Common myeloid progenitor, CD34-positive (primary cell): ENCODE data around the gene NFIC.

Experiments used
- CTCF ChIA-PET: fragments of 350-600 bp; sonication (Branson Sonifier 250); formaldehyde crosslinking; loops from one replicate; lab custom pipeline; 2021; ENCODE audit warnings: antibody characterized with exemption; lab: Charles Lee
- POLR2A ChIA-PET: fragments of 350-600 bp; sonication (Branson Sonifier 250); formaldehyde crosslinking; loops from one replicate; lab custom pipeline; 2021; ENCODE audit warnings: antibody characterized with exemption; lab: Charles Lee
- DNase-seq, 3 donors: peaks; one replicate each; pipeline versions ENCODE4 v3.0.0 to v3.0.0-alpha.2; 2013
- H3K27ac ChIP-seq, 2 experiments: 1 replicate in 1 of 2; 2 replicates in 1 of 2; pipeline ENCODE4 v1.7.0; 2013; ENCODE audit warnings: inconsistent platforms in 2 of 2, low read length in 2 of 2, mild to moderate bottlenecking in 2 of 2, low read depth in 1 of 2, moderate library complexity in 1 of 2; ENCODE audit not compliant: severe bottlenecking in 2 of 2, insufficient read depth in 1 of 2, poor library complexity in 1 of 2
- H3K27me3 ChIP-seq, 5 experiments: replicated peaks in 2 of 5; 1 replicate in 3 of 5; 2 replicates in 2 of 5; pipeline versions ENCODE4 v1.6.1 to v1.7.0; 2013; ENCODE audit warnings: low read length in 4 of 5, mild to moderate bottlenecking in 2 of 5, moderate library complexity in 2 of 5, inconsistent platforms in 1 of 5; ENCODE audit not compliant: insufficient read depth in 5 of 5, control insufficient read depth in 4 of 5
- H3K36me3 ChIP-seq, 4 experiments: 1 replicate in 2 of 4; 2 replicates in 2 of 4; pipeline versions ENCODE4 v1.6.1 to v1.7.0; 2013; ENCODE audit warnings: low read length in 3 of 4, control low read depth in 1 of 4, mild to moderate bottlenecking in 1 of 4; ENCODE audit not compliant: control insufficient read depth in 4 of 4, insufficient read depth in 4 of 4
- H3K4me1 ChIP-seq, 4 experiments: 1 replicate in 3 of 4; 2 replicates in 1 of 4; pipeline versions ENCODE4 v1.6.1 to v1.7.1; 2013; ENCODE audit warnings: low read length in 3 of 4, mild to moderate bottlenecking in 3 of 4, control low read depth in 1 of 4, inconsistent platforms in 1 of 4, moderate library complexity in 1 of 4; ENCODE audit not compliant: control insufficient read depth in 4 of 4, insufficient read depth in 4 of 4; ENCODE audit errors: control extremely low read depth in 1 of 4
- H3K4me3 ChIP-seq, 7 experiments: 1 replicate in 4 of 7; 2 replicates in 3 of 7; pipeline versions ENCODE4 v1.5.1 to v1.7.0; 2013; ENCODE audit warnings: mild to moderate bottlenecking in 7 of 7, low read length in 6 of 7, moderate library complexity in 6 of 7, inconsistent platforms in 2 of 7, low read depth in 2 of 7, control low read depth in 1 of 7; ENCODE audit not compliant: insufficient read depth in 4 of 7, control insufficient read depth in 1 of 7; ENCODE audit errors: extremely low read depth in 1 of 7
- H3K9me3 ChIP-seq, 5 experiments: 1 replicate in 4 of 5; 2 replicates in 1 of 5; pipeline versions ENCODE4 v1.6.1 to v1.7.1; 2013; ENCODE audit warnings: low read length in 4 of 5, mild to moderate bottlenecking in 2 of 5, inconsistent platforms in 1 of 5, low read depth in 1 of 5, moderate library complexity in 1 of 5; ENCODE audit not compliant: control insufficient read depth in 4 of 5, insufficient read depth in 2 of 5; ENCODE audit errors: control extremely low read depth in 1 of 5
- WGBS: methylation state at CpG from one replicate; pipeline ENCODE4 v1.1.5; 2013; ENCODE audit not compliant: insufficient coverage; 5-methylcytosine and 5-hydroxymethylcytosine counted together

Gene NFIC

DNA sequence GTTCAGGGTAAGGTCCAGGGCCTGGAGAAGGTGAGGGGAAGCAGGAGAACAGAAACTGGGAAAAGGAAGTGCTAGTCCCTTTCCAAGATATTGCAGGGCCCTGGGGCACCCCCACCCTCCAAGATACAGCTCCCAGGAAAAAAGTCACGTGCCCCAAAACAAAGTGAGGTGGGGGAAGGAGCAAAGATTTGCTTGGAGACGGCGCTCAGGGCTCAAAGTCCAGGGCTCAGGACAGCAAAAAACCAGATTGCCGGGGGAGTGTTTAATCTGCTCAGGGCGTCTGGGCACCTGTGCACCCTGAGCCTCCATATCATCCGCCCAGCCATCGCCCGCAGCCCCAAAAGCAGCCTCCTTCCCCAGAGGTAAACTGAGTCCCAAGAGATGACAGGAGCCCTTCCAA is 107.6 kb downstream of the NFIC start:
- Histone ChIP-seq H3K27ac (no peak overlapping the region), H3K27me3 (no peaks in the 10 kb centered on the region), H3K4me3 (no peak overlapping the region), H3K9me3 (no peaks in the 10 kb centered on the region), H3K4me1 (peaks cover 0 to 23% (median 15%) of the 10 kb centered on the region in 4 experiments), H3K36me3 (peaks cover 4 to 27% (median 20%) of the 10 kb centered on the region in 4 experiments)
- 89% methylated on average over 5 of the region's 8 CpGs for WGBS
- no peak for DNase-seq
- ChIA-PET POLR2A (no interaction called here), CTCF (interaction anchor here (1.3 to 5.1 kb wide), 2 partner anchors 9 to 44 kb away, joined by 4 to 33 read pairs; partner anchors contain the start of gene SMIM44)

DNA sequence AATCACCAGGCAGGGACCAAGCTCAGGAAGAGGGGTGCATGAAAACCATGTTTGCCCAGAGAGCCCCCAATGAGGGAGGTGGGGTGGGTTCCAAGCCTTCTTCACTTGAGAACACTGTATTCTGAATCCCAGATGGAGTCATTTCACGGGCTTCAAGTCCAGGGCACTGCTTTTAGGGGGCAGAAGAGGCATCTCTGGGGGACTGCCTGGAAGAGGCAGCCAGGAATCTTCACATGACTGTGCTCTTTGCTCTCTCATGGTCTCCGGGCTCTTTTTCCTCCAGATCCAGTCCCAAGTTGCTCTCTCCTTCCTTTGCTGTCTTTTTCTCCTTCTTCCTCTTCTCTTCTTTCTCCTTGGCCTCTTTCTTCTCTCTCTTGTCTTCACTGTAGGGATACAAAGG is 108.2 kb downstream of the NFIC start:
- Histone ChIP-seq H3K27ac (no peak overlapping the region), H3K27me3 (no peaks in the 10 kb centered on the region), H3K9me3 (no peaks in the 10 kb centered on the region), H3K4me1 (peaks cover 0 to 23% (median 15%) of the 10 kb centered on the region in 4 experiments), H3K4me3 (no peak overlapping the region), H3K36me3 (peaks cover 4 to 27% (median 20%) of the 10 kb centered on the region in 4 experiments)
- ChIA-PET CTCF (interaction anchor here (1.3 to 5.1 kb wide), 2 partner anchors 9 to 45 kb away, joined by 4 to 33 read pairs; partner anchors contain the start of gene SMIM44), POLR2A (no interaction called here)
- 90% methylated on average over 2 of the region's 2 CpGs for WGBS
- no peak for DNase-seq

DNA sequence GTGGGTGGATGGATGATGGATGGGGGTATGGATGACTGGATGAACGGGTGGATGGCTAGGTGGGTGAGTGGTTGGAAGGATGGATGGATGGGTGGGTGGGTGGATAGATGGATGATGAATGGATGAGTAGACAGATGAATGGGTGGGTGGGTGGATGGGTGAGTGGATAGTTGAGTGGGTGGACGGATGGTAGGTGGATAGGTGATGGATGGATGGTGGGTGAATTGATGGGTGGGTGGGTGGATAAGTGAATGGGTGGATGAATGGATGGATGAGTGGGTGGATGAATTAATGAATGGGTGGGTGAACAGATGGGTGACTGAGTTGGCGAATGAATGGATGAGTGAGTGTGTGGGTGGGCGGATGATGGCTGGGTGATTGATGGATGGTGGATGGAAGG is 109.1 kb downstream of the NFIC start:
- Histone ChIP-seq H3K4me3 (no peak overlapping the region), H3K36me3 (peaks cover 4 to 27% (median 20%) of the 10 kb centered on the region in 4 experiments), H3K9me3 (no peaks in the 10 kb centered on the region), H3K27me3 (no peaks in the 10 kb centered on the region), H3K4me1 (peaks cover 0 to 28% (median 20%) of the 10 kb centered on the region in 4 experiments), H3K27ac (peak overlapping the region in 1 of 2 experiments; percentile 18)
- ChIA-PET POLR2A (interaction anchor here (0.6 kb wide), 1 partner anchor 26 kb away, joined by 3 read pairs; no protein-coding TSS in a partner anchor), CTCF (no interaction called here)
- 98% methylated on average over 4 of the region's 4 CpGs for WGBS
- no peak for DNase-seq

DNA sequence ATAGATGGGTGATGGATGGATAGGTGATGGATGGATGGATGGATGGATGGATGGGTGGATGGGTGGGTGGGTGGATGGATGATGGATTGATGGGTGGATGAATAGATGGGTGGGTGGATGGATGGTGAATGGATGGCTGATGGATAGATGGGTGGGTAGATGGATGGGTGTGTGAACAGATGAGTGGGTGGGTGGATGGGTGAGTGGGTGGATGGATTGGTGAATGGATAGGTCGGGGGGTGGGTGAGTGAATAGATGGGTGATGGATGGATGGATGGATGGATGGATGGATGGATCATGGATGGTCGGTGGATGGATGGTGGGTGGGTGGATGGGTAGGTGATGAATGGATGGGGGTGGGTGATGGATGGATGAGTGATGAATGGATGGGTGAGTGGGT is 110.4 kb downstream of the NFIC start:
- no peaks in the 10 kb centered on the region for H3K9me3 ChIP-seq
- H3K36me3 ChIP-seq: peaks cover 4 to 27% (median 20%) of the 10 kb centered on the region in 4 experiments
- 100% methylated on average over 2 of the region's 2 CpGs for WGBS
- DNase-seq: no peak
- H3K27ac ChIP-seq: no peak overlapping the region
- H3K4me3 ChIP-seq: no peak overlapping the region
- ChIA-PET CTCF (interaction anchor here (1.1 kb wide), 1 partner anchor 15 kb away, joined by 3 read pairs; no protein-coding TSS in a partner anchor), POLR2A (no interaction called here)
- H3K4me1 ChIP-seq: peaks cover 0 to 32% (median 24%) of the 10 kb centered on the region in 4 experiments
- no peaks in the 10 kb centered on the region for H3K27me3 ChIP-seq

DNA sequence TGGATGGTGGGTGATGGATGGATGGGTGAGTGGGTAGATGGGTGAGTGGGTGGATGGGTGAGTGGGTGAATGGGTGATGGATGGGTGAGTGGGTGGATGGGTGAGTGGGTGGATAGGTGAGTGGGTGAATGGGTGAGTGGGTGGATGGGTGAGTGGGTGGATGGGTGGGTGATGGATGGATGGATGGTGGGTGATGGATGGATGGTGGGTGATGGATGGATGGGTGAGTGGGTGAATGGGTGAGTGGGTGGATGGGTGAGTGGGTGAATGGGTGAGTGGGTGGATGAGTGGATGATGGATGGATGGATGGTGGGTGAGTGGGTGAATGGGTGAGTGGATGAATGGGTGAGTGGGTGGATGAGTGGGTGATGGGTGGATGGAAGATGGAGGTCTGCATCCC is 111.1 kb downstream of the NFIC start:
- peaks cover 4 to 27% (median 20%) of the 10 kb centered on the region in 4 experiments for H3K36me3 ChIP-seq
- H3K4me1 ChIP-seq: peaks cover 0 to 28% (median 22%) of the 10 kb centered on the region in 4 experiments
- H3K4me3 ChIP-seq: peak overlapping the region in 3 of 7 experiments; percentile 66 to 80 (median 69)
- ChIA-PET CTCF (interaction anchor here (0.6 kb wide), 1 partner anchor 171 kb away, joined by 3 read pairs; no protein-coding TSS in a partner anchor), POLR2A (no interaction called here)
- peak overlapping the region in 1 of 2 experiments; percentile 73 for H3K27ac ChIP-seq
- no peaks in the 10 kb centered on the region for H3K27me3 ChIP-seq
- H3K9me3 ChIP-seq: no peaks in the 10 kb centered on the region
- no peak for DNase-seq

DNA sequence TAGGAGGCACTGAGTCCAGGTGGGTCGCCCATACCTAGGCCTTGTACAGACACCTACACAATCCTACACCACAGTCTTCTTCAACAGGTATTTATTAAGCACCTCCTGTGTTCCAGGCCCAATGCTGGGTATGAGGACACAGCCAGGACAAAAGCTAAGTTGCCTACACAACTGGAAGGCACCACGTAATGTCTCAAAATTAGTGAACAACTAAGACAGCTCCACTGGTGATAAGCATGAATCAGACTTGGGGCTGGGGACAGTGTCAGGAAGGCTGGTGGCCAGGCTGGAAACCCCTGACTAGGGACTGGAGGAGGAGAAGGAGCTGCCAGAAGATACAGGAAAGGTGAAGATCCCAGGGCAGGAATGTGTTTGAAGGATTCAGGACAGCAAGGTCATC is 111.6 kb downstream of the NFIC start:
- Histone ChIP-seq H3K27ac (peak overlapping the region; percentile 61 to 73), H3K27me3 (no peaks in the 10 kb centered on the region), H3K36me3 (peaks cover 4 to 29% (median 20%) of the 10 kb centered on the region in 4 experiments), H3K4me3 (peak overlapping the region in 6 of 7 experiments; percentile 27 to 80 (median 68)), H3K4me1 (peaks cover 0 to 28% (median 22%) of the 10 kb centered on the region in 4 experiments), H3K9me3 (no peaks in the 10 kb centered on the region)
- peak in 2 of 3 donors; percentile 26 to 34 for DNase-seq
- CTCF ChIA-PET: interaction anchor here (0.6 to 1.5 kb wide), 2 partner anchors 9 to 172 kb away, joined by 3 to 5 read pairs; no protein-coding TSS in a partner anchor
- WGBS: 100% methylated on average over 1 of the region's 2 CpGs
- POLR2A ChIA-PET: interaction anchor here (0.8 kb wide), 1 partner anchor 23 kb away, joined by 3 read pairs; the partner anchor contains the start of gene DOHH
